Measurements from ENCODE around the gene RAB7B.

Gene RAB7B

GRCh38 chr1:205951746-205952145, 51.4 kb downstream of the RAB7B start:
- in situ Hi-C loops (cut with HindIII; ENCODE audit: low sequenced_read_pairs): no loop called here

DNA sequence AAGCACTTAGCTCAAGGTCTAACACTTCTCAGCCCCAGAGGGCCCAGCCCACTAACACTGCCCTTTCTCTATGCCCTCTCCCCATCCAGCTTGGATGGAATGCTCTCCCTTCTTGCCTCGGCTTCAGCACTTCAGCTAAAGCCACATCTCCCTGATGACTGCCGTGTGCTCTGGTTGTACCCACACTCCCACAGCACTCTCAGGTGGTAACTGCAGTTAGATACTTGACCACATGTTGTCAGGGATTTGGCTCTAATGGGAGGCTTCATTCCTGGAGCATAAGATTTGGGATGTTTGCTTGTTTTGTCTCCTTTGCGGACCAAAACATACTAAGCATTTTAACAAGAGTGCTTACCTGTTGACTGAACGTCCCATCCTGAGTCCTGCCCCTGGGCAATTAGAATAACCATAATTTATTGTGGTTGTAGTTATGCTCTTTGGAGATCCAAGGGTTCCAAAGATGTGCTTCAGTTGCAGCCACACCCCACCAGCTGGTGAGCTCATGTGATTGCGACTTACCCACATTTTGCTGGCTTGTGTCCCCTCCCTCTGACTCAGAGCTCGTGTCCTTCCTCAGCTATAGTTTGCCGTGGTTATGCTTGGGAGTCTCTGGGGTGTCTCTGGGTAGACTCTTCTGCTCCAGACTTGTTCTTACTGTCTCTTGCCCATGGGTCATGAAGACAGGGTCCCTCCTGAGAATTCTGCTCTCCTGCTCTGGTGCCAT, 52.2 kb downstream of the RAB7B start:
- in situ Hi-C loops (cut with HindIII; ENCODE audit: low sequenced_read_pairs): no loop called here

DNA sequence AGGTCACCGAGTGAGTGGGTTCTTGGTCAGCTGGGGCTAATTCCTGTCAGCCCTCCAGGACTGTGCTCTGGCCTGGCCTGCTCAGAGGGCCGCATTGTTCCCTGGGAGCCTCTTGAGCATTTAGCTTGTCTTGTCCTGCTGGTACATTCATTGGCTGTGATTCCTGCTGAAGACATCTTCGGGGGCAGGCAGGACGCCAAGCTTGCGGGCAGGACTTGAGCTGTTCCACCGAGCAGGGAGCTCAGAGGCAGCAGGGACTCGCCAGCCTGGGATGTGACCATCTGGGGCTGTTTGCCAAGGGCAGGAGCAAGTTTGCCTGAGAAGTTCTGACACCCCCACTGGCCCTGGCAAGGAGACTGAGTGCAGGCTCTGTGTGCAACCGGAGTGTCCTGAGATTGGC, 52.9 kb downstream of the RAB7B start:
- in situ Hi-C loops (cut with HindIII; ENCODE audit: low sequenced_read_pairs): no loop called here

DNA sequence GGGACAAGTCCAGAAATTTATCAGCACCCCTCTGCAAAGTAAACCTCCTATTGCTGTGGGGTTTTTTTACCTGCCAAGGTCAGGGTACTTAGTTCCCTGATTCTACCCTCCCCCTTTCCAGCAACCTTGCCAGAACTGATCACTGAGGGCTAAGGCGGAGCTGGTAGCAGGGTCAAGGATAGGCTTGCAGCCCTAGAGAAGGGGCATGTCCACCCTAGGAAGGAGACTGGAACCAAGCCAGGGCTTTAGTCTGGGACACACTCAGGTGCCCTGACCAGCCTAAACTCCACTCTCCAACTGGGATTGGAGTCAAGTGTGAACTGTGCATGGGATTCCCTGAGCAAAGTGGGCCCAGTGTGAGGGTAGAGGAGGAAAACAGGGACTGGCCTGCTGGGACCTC, 53.4 kb downstream of the RAB7B start:
- in situ Hi-C loops (cut with HindIII; ENCODE audit: low sequenced_read_pairs): no loop called here

DNA sequence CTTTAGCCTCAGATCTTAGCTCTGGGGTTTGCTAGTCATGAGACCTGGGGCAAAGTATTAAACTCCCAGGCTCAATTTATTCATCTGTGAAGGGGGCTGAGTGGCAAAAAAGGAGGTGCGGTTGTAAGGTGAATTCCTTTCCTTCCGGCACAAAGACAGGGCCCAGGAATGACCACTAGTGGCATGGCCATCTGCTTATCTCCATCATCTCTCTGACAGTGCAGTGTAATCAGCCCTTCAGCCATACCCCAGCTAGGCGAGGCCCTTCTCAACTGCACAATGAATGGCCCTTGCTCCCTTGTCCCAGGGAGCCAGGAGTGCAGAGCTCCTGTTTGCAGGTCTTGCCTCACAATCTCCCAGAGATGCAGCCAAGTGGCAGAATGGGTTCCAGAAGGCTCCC, 54.3 kb downstream of the RAB7B start:
- in situ Hi-C loops (cut with HindIII; ENCODE audit: low sequenced_read_pairs): no loop called here

- in situ Hi-C loops (cut with HindIII; ENCODE audit: low sequenced_read_pairs): no loop called here
These were observed 55.2 kb downstream of the RAB7B start for GRCh38 chr1:205948039-205948438.

GRCh38 chr1:205947024-205947423, 56.2 kb downstream of the RAB7B start:
- in situ Hi-C loops (cut with HindIII; ENCODE audit: low sequenced_read_pairs): no loop called here

- in situ Hi-C loops (cut with HindIII; ENCODE audit: low sequenced_read_pairs): no loop called here
These were observed 58.1 kb downstream of the RAB7B start for GRCh38 chr1:205945069-205945468.

DNA sequence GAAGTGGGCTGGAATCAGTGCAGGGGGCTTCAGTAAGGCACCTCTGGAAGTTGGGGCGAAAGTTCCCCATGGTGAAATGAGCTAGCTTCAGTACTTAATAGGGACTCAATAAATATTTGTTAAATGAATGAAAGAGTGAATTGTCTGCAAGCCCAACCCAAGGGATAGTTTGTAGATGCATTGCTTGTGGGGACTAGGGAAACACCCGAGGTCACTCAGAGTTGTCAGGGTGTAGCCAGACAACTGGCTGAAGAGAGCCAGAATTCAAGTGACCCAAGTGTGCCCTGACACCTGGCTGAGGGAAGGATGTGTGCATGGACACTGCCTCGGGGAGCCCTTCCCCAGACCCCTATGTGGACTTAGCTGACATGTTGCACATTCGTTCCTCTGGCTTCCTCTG, 58.7 kb downstream of the RAB7B start:
- in situ Hi-C loops (cut with HindIII; ENCODE audit: low sequenced_read_pairs): no loop called here

GRCh38 chr1:205943245-205943644, 60.0 kb downstream of the RAB7B start, which contains the start of gene SLC26A9:
TSS of gene SLC26A9 (minus strand) at chr1:205943456. CDS start at chr1:205935820, 7,636 bp downstream.
- in situ Hi-C loops (cut with HindIII; ENCODE audit: low sequenced_read_pairs): no loop called here

DNA sequence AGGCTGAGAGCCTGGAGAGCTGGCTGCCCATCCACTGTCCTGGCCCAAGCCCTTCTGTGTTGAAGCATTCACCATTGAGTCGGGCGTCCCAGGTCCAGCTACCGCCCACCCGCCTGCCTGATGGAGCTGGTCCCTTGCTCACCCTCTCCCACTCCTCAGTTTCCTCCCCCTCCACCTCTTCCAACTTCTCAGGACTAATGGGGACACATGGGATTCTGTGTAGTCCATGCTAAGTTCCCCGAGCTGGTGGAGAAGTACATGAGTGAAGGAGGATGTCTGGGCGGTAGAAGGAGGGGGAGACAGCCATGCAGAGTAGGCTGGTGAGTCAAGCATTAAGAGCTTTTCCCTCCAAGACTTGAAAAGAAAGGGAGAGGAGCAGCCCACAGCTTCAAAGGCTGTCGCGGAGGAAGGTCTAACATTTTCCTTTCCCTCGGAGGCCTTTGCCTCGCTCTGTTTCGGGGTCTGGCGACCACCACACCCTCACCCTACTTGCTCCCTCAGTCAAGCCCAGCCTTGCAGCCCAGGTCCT, 60.5 kb downstream of the RAB7B start:
- in situ Hi-C loops (cut with HindIII; ENCODE audit: low sequenced_read_pairs): no loop called here

DNA sequence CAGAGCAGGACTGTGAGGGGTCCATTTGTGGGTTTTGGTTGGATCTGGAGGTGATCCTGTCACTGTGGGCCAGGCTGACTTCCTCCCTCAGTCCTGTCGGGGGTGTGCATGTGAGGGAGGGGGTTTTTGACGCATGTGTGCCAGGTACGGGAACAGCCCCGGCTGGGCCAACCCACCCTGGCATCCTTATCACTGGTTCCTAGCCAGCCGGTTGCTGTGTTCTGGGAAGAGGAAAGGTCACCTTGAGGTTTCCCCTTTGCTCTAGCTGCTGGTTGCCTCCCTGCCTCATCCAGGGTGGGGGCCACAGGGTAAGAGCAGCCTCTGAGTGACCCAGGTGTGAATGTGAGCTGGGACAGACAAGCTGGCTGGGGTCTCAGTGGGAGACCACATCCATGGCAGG, 62.5 kb downstream of the RAB7B start:
- in situ Hi-C loops (cut with HindIII; ENCODE audit: low sequenced_read_pairs): no loop called here

DNA sequence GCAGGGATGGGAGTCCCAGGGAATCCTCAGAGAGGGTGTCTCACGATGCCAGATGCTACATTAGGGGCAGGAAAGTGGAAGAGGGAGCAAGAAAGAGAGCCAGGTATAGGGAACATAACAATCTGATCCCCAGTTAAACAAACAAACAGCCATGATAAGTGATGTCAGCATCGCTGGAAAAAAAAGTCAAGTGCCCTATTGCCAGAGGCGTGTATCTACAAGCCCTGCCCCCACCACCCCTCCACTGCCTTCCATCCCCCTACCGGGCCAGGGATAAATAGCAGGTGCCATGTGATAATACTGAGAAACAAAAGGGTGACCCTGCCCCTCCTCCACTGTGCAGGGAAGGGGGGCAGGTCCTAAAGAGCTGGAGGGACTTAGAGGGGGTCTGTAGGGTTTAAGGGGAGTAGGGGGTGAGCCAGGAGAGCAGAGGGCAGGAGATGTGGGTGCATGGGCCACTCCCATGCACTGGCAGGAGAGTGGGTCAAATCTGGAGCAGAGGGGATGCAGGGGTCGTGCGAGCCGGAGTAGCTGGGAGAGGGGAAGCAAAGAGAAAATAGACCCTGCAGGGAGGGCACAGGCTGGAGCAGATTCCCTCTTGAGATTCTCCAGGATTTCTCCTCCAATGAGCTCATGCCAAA, 63.4 kb downstream of the RAB7B start:
- in situ Hi-C loops (cut with HindIII; ENCODE audit: low sequenced_read_pairs): no loop called here

GRCh38 chr1:205938682-205939081, 64.5 kb downstream of the RAB7B start:
- in situ Hi-C loops (cut with HindIII; ENCODE audit: low sequenced_read_pairs): no loop called here

DNA sequence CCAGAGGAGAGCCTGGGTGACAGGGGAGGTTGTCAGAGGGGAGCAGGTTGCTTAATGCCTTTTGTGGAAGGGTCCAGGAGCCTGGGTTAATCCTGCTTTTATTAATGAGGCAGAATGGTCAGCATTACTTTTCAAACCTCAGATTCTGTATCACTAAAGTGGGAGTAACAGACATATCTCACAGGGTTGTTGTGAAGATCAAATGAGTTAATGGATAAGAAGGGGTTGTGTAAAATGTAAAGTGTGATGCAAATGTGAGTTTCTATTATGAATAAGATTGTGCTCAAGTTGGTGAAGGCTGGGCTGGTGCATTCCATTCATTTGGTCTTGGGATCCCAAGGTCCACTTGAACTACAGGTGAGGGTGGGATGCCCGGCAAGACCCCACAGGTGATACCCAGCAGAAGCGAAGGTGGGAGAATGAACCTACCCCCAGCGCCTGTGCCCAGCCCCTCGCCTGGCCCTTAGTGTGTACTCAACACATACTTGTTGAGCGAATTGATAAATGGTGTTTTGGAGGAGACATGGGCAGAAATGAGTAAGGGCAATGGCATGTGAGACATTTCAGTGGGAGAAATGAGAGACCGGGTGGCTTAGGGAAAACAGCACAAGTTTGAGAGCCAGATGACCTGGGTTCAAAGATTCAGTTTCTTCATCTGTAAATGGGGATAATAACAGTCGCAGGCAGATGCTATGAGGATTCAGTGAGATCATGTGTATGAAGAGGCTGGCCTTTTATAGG, 66.2 kb downstream of the RAB7B start:
- in situ Hi-C loops (cut with HindIII; ENCODE audit: low sequenced_read_pairs): no loop called here

DNA sequence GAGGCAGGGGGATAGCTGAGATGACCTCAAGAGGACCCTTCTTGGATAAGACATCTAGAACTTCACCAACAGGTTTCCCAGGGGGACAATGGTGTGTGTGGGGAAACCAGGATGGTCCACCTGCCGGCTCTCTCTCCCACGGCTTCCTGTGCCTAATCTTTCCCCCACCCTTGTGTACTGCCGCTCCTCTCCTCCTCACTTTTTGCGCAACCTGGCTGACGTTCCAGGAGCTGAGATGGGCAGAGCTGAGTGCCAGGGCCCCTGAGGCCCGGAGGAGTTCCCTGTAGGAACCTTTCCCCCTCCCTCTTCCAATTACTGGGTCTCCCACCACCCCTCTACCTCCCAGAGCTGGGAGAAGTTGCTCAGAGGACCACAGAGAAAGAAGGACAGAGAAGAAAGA, 66.9 kb downstream of the RAB7B start:
- in situ Hi-C loops (cut with HindIII; ENCODE audit: low sequenced_read_pairs): no loop called here

GRCh38 chr1:205935869-205936268, 67.3 kb downstream of the RAB7B start:
- in situ Hi-C loops (cut with HindIII; ENCODE audit: low sequenced_read_pairs): no loop called here

GRCh38 chr1:205934788-205935187, 68.4 kb downstream of the RAB7B start:
- in situ Hi-C loops (cut with HindIII; ENCODE audit: low sequenced_read_pairs): no loop called here

GRCh38 chr1:205933671-205934618, 69.2 kb downstream of the RAB7B start:
- in situ Hi-C loops (cut with HindIII; ENCODE audit: low sequenced_read_pairs): no loop called here

DNA sequence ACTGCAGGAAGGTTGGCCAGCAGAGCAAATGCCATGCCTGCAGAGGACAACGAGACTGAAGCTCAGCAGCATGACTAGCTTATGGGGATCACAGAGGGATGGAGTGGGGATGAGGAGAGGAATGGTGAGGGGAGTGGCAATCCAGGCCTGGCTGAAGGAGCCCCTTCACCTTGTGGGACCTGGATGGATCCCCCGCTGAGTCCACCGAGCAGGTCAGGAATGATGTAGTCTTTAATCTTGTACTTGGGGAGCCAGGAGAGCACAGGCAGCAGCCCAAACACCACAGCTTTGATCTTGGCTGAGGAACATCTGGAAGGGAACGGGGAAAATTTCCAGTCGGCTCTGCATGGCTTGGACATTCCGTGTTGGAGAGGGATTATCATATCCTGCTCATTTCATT, 70.4 kb downstream of the RAB7B start:
- in situ Hi-C loops (cut with HindIII; ENCODE audit: low sequenced_read_pairs): no loop called here

Data from endothelial cell of hepatic sinusoid (primary cell).